SH-SY5Y (cell line): ENCODE data around the gene PNMA8B.

ENCODE experiments used
- GATA2 ChIP-seq: IDR thresholded peaks from 2 replicates; pipeline ENCODE4 v1.6.1; 2011; ENCODE audit warnings: mild to moderate bottlenecking, low read depth, low read length
- GATA3 ChIP-seq: IDR thresholded peaks from 2 replicates; pipeline ENCODE4 v1.6.1; 2011; ENCODE audit warnings: low read depth, mild to moderate bottlenecking, low read length, moderate library complexity

DNA sequence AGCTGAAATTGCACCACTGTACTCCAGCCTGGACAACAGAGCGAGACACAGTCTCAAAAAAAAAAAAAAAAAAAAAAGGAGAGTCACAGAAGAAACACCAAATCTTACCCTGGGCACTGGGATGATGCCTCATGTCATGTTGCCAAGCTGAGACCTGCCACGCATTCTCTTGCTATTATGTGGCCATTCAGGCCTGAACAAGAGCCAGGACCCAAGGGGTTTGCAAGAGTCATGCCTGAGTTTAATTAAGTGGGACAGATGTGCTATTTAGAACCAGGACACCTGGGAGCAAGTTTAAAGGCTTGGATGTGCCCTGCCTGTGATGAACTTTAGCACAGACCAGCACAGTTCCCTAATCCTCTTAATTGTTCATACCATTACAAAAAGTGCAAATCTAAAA is 34.1 kb downstream of the PNMA8B start:
- no peak for TF ChIP-seq GATA2
- TF ChIP-seq GATA3, result no peak
